ENCODE measurements around the gene RALGDS.

Gene RALGDS

DNA sequence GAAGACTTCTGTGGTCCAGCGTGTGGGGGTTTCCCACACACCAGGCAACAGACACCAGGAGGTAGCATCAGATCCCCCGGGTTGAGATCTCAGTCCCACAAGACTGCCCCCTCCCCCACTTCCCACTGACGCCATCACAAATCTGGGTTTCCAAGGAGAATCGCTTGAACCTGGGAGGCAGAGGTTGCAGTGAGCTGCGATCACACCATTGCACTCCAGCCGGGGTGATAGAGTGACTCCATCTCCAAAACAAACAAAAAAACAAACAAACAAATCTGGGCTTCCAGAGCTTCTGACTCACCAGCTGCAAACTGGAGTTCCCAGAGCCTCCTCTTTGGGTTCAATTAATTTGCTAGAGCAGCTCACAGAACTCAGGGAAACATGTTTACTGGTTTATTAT, 47.4 kb upstream of the RALGDS start:
- no peaks in the 10 kb centered on the region for H3K9me3 ChIP-seq (ENCODE audit: insufficient read depth, low read length)
- TF ChIP-seq, protein P1, sequence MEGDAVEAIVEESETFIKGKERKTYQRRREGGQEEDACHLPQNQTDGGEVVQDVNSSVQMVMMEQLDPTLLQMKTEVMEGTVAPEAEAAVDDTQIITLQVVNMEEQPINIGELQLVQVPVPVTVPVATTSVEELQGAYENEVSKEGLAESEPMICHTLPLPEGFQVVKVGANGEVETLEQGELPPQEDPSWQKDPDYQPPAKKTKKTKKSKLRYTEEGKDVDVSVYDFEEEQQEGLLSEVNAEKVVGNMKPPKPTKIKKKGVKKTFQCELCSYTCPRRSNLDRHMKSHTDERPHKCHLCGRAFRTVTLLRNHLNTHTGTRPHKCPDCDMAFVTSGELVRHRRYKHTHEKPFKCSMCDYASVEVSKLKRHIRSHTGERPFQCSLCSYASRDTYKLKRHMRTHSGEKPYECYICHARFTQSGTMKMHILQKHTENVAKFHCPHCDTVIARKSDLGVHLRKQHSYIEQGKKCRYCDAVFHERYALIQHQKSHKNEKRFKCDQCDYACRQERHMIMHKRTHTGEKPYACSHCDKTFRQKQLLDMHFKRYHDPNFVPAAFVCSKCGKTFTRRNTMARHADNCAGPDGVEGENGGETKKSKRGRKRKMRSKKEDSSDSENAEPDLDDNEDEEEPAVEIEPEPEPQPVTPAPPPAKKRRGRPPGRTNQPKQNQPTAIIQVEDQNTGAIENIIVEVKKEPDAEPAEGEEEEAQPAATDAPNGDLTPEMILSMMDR (IDR thresholded peaks at IDR 0.05; ENCODE audit: low read depth, low read length), result no peak
- TF ChIP-seq EZH2phosphoT487 (IDR thresholded peaks at IDR 0.05; ENCODE audit: low read depth), result no peak
- H3K4me2 ChIP-seq (ENCODE audit: low read length), result no peak overlapping the region

DNA sequence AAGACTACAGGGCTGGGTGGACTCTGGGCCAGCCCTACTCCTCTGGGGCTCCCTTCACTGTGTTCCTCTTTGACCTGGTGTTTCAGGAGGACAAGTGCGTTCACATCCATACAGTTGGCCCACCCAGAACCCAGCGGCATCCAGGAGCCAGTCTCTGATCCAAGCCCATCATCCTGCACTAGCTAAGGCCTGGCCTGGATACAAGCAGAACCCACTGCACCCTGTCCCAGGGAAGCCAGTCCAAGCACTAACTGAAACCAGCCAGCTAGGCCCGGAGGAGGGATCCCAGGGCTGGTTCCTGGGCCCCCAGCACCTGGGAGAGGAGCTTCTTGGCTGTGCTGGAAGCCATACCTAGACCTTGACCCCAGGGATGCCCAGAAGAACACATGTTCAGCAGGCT, 46.7 kb upstream of the RALGDS start:
- no peak overlapping the region for H3K9ac ChIP-seq (ENCODE audit: low read length)
- H3K4me1 ChIP-seq (ENCODE audit: low read length), result peaks cover 25% of the 10 kb centered on the region
- no peaks in the 10 kb centered on the region for H4K20me1 ChIP-seq (ENCODE audit: insufficient read depth, low read length)
- H3K4me3 ChIP-seq (ENCODE audit: low read length), result no peak overlapping the region
- H3K27me3 ChIP-seq (ENCODE audit: low read depth, low read length), result peaks cover 24% of the 10 kb centered on the region
- no peak overlapping the region for H2AFZ ChIP-seq (ENCODE audit: low read depth, low read length)
- no peaks in the 10 kb centered on the region for H3K79me2 ChIP-seq (ENCODE audit: low read length)
- no peaks in the 10 kb centered on the region for H3K9me3 ChIP-seq (ENCODE audit: insufficient read depth, low read length)
- H3K27ac ChIP-seq (ENCODE audit: low read length), result no peak overlapping the region
- H3K36me3 ChIP-seq (replicated peaks; ENCODE audit: low read depth, low read length), result no peaks in the 10 kb centered on the region
- H3K4me2 ChIP-seq (ENCODE audit: low read length), result no peak overlapping the region
- no peak for TF ChIP-seq EZH2phosphoT487 (IDR thresholded peaks at IDR 0.05; ENCODE audit: low read depth)
- TF ChIP-seq, protein P1 (IDR thresholded peaks at IDR 0.05; ENCODE audit: low read depth, low read length), result no peak

More for the DNA sequence above, 47.4 kb upstream of the RALGDS start:
- Histone ChIP-seq H3K27me3 (ENCODE audit: low read depth, low read length) (peaks cover 27% of the 10 kb centered on the region), H3K4me1 (ENCODE audit: low read length) (peaks cover 21% of the 10 kb centered on the region), H3K27ac (ENCODE audit: low read length) (no peak overlapping the region), H4K20me1 (ENCODE audit: insufficient read depth, low read length) (no peaks in the 10 kb centered on the region), H3K4me3 (ENCODE audit: low read length) (no peak overlapping the region), H3K79me2 (ENCODE audit: low read length) (no peaks in the 10 kb centered on the region), H3K36me3 (replicated peaks; ENCODE audit: low read depth, low read length) (no peaks in the 10 kb centered on the region), H3K9ac (ENCODE audit: low read length) (no peak overlapping the region), H2AFZ (ENCODE audit: low read depth, low read length) (no peak overlapping the region)

DNA sequence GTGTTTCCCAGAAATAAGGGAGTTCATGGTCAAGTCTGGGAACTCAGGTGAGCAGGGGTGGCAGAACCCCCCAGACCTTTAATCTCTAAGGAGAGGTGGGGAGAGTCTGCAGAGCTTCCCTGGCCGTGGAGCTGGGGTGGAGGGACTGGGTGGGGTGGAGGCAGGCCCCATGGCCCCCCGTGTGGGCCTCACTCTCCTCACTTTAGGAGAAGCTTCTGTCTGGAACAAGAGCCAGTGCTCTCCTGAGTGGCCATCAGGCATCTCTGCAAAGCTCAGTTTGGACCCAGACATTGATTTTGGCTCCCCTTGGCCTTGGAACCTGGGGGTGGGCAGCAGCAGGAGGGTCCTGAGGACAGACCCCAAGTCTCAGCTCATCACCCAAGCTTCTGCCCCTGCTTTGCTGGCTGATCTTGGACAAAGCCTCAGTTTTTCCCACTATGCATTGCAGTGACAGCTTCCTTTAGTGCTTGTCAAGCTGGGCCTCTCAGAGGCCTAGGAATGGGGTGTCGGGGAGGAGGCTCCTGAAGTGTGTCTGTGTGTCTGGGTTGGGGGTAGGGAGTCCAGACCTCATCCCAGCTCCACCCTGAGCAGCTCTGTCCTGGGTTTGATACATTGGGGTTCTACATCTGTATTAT, 46.2 kb upstream of the RALGDS start:
- no peak overlapping the region for H3K4me2 ChIP-seq (ENCODE audit: low read length)
- peaks cover 21% of the 10 kb centered on the region for H3K27me3 ChIP-seq (ENCODE audit: low read depth, low read length)
- H3K4me1 ChIP-seq (ENCODE audit: low read length), result peaks cover 24% of the 10 kb centered on the region
- no peaks in the 10 kb centered on the region for H3K79me2 ChIP-seq (ENCODE audit: low read length)
- H3K36me3 ChIP-seq (replicated peaks; ENCODE audit: low read depth, low read length), result no peaks in the 10 kb centered on the region
- H3K9ac ChIP-seq (ENCODE audit: low read length), result no peak overlapping the region
- H4K20me1 ChIP-seq (ENCODE audit: insufficient read depth, low read length), result no peaks in the 10 kb centered on the region
- TF ChIP-seq, protein P1 (IDR thresholded peaks at IDR 0.05; ENCODE audit: low read depth, low read length), result no peak
- TF ChIP-seq EZH2phosphoT487 (IDR thresholded peaks at IDR 0.05; ENCODE audit: low read depth), result no peak
- H3K4me3 ChIP-seq (ENCODE audit: low read length), result no peak overlapping the region
- H2AFZ ChIP-seq (ENCODE audit: low read depth, low read length), result no peak overlapping the region
- no peaks in the 10 kb centered on the region for H3K9me3 ChIP-seq (ENCODE audit: insufficient read depth, low read length)
- no peak overlapping the region for H3K27ac ChIP-seq (ENCODE audit: low read length)

DNA sequence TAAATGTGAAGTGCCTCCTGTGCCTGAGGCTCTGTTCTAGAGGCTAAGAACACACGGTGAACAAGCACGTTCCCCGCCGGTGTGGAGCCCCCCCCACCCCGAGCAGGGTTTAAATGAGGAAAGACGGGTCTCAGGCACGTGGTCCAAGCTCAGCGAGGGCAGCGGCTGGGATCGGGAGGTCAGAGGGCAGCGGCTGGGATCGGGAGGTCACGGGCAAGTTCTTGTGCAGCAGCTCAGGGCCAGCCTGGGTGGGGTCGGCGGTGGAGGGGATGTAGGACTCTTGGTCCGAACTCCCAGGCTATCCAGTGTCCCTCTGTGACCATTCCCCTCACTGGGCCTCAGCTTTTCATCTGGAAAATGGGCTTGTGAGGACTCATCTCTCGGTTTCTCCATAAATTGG, 45.4 kb upstream of the RALGDS start:
- Histone ChIP-seq H3K27me3 (ENCODE audit: low read depth, low read length) (peaks cover 13% of the 10 kb centered on the region), H2AFZ (ENCODE audit: low read depth, low read length) (no peak overlapping the region)

More for the DNA sequence above, 45.4 kb upstream of the RALGDS start:
- Histone ChIP-seq H3K9me3 (ENCODE audit: insufficient read depth, low read length) (no peaks in the 10 kb centered on the region), H3K36me3 (replicated peaks; ENCODE audit: low read depth, low read length) (no peaks in the 10 kb centered on the region), H4K20me1 (ENCODE audit: insufficient read depth, low read length) (no peaks in the 10 kb centered on the region), H3K79me2 (ENCODE audit: low read length) (no peaks in the 10 kb centered on the region), H3K4me3 (ENCODE audit: low read length) (no peak overlapping the region), H3K9ac (ENCODE audit: low read length) (no peak overlapping the region), H3K4me2 (ENCODE audit: low read length) (no peak overlapping the region), H3K27ac (ENCODE audit: low read length) (no peak overlapping the region), H3K4me1 (ENCODE audit: low read length) (peaks cover 19% of the 10 kb centered on the region)
- no peak for TF ChIP-seq EZH2phosphoT487 (IDR thresholded peaks at IDR 0.05; ENCODE audit: low read depth)
- TF ChIP-seq, protein P1 (IDR thresholded peaks at IDR 0.05; ENCODE audit: low read depth, low read length), result no peak
